ENCODE data around the gene ADGRV1.

DNA sequence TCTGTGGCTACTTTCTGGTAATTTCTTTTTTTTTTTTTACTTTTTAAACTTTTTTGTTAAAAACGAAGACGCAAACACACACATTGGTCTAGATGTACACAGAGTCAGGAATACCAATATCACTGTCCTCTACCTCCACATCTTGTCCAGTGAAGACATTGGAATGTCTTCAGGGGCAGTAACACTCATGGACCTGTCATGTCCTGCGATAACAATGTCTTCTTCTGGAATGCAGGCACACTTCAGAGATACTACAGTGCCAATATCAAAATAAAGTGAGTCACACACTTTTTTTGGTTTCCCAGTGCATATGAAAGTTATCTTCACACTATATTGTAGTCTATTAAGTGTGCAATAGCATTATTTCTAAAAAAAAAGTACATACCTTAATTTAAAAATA is 648.7 kb downstream of the ADGRV1 start:
- TF ChIP-seq CTCF (IDR thresholded peaks at IDR 0.05; ENCODE audit: low read depth, low read length) (no peak), POLR2A (IDR thresholded peaks at IDR 0.05; ENCODE audit: extremely low read depth, insufficient read length) (no peak)

Data from NB4 (cell line).